HG03378 (cell line): ENCODE data around the gene ASPSCR1.
"Not testable (repeated sequence)": the region's sequence is repeated elsewhere in the genome, so short reads cannot be mapped to it uniquely, and the experiment has no call there.

Source experiments
- ATAC-seq: cut with Tn5 transposase; IDR thresholded peaks from one replicate; pipeline ENCODE4 v1.9.1; 2021; ENCODE audit warnings: mild to moderate bottlenecking, moderate library complexity; ENCODE audit not compliant: unreplicated experiment

The ASPSCR1 gene

GRCh38 chr17:81981511-81981910 lies 4.1 kb downstream of the ASPSCR1 start:
- not testable (repeated sequence) for ATAC-seq

- no peak for ATAC-seq
These were observed 5.7 kb downstream of the ASPSCR1 start for GRCh38 chr17:81983011-81983638.

GRCh38 chr17:81983639-81984373 lies 6.4 kb downstream of the ASPSCR1 start:
- no peak for ATAC-seq

GRCh38 chr17:81984773-81985410 lies 7.5 kb downstream of the ASPSCR1 start:
- ATAC-seq = no peak

- no peak for ATAC-seq
These were observed 9.2 kb downstream of the ASPSCR1 start for GRCh38 chr17:81986606-81987005.

GRCh38 chr17:81987161-81987770 lies 9.8 kb downstream of the ASPSCR1 start:
- no peak for ATAC-seq

GRCh38 chr17:81990836-81991683 lies 13.6 kb downstream of the ASPSCR1 start:
- no peak for ATAC-seq

GRCh38 chr17:81991684-81992305 lies 14.4 kb downstream of the ASPSCR1 start:
- ATAC-seq = no peak

- no peak for ATAC-seq
These were observed 15.1 kb downstream of the ASPSCR1 start for GRCh38 chr17:81992306-81993102.

GRCh38 chr17:81993729-81994592 lies 16.5 kb downstream of the ASPSCR1 start:
- ATAC-seq = no peak

GRCh38 chr17:81994593-81995462 lies 17.4 kb downstream of the ASPSCR1 start:
- no peak for ATAC-seq

GRCh38 chr17:81995463-81996231 lies 18.2 kb downstream of the ASPSCR1 start:
- ATAC-seq = no peak

- ATAC-seq = no peak
These were observed 18.9 kb downstream of the ASPSCR1 start for GRCh38 chr17:81996232-81996756.

- no peak for ATAC-seq
These were observed 19.5 kb downstream of the ASPSCR1 start for GRCh38 chr17:81996757-81997441.

GRCh38 chr17:81998212-81998611 lies 20.8 kb downstream of the ASPSCR1 start:
- ATAC-seq = no peak
